Measurements from ENCODE around the gene GPC1.

Gene GPC1

GRCh38 chr2:240405684-240406313 is 29.7 kb upstream of the GPC1 start:
- H3K36me3 ChIP-seq (ENCODE audit: insufficient read depth, low read length) = no peaks in the 10 kb centered on the region
- H3K27ac ChIP-seq (ENCODE audit: low read depth, low read length) = no peak overlapping the region
- no peaks in the 10 kb centered on the region for H3K9me3 ChIP-seq (ENCODE audit: insufficient read depth, low read depth, low read length)
- no peak overlapping the region for H3K4me3 ChIP-seq (ENCODE audit: low read length)
- H3K4me1 ChIP-seq (ENCODE audit: insufficient read depth, low read length) = no peaks in the 10 kb centered on the region
- WGBS = 93% methylated on average over 9 of the region's 9 CpGs
- H3K9ac ChIP-seq (ENCODE audit: low read depth, low read length) = no peak overlapping the region
- H3K27me3 ChIP-seq (ENCODE audit: insufficient read depth, low read length) = no peaks in the 10 kb centered on the region

- WGBS = 97% methylated on average over 9 of the region's 9 CpGs
Observed at GRCh38 chr2:240407090-240407489, 28.4 kb upstream of the GPC1 start.

GRCh38 chr2:240410004-240410403 is 25.5 kb upstream of the GPC1 start:
- WGBS = 86% methylated on average over 8 of the region's 8 CpGs
- H3K4me1 ChIP-seq (ENCODE audit: insufficient read depth, low read length) = no peaks in the 10 kb centered on the region
- H3K4me3 ChIP-seq (ENCODE audit: low read length) = no peak overlapping the region
- no peaks in the 10 kb centered on the region for H3K36me3 ChIP-seq (ENCODE audit: insufficient read depth, low read length)
- no peaks in the 10 kb centered on the region for H3K9me3 ChIP-seq (ENCODE audit: insufficient read depth, low read depth, low read length)
- no peak overlapping the region for H3K27ac ChIP-seq (ENCODE audit: low read depth, low read length)
- H3K27me3 ChIP-seq (ENCODE audit: insufficient read depth, low read length) = no peaks in the 10 kb centered on the region
- no peak overlapping the region for H3K9ac ChIP-seq (ENCODE audit: low read depth, low read length)

More at GRCh38 chr2:240407090-240407489, 28.4 kb upstream of the GPC1 start:
- no peaks in the 10 kb centered on the region for H3K9me3 ChIP-seq (ENCODE audit: insufficient read depth, low read depth, low read length)
- H3K27me3 ChIP-seq (ENCODE audit: insufficient read depth, low read length) = no peaks in the 10 kb centered on the region
- H3K36me3 ChIP-seq (ENCODE audit: insufficient read depth, low read length) = no peaks in the 10 kb centered on the region
- no peaks in the 10 kb centered on the region for H3K4me1 ChIP-seq (ENCODE audit: insufficient read depth, low read length)
- H3K4me3 ChIP-seq (ENCODE audit: low read length) = no peak overlapping the region
- H3K9ac ChIP-seq (ENCODE audit: low read depth, low read length) = no peak overlapping the region
- H3K27ac ChIP-seq (ENCODE audit: low read depth, low read length) = no peak overlapping the region

GRCh38 chr2:240410808-240411207 is 24.7 kb upstream of the GPC1 start:
- Histone ChIP-seq H3K4me3 (ENCODE audit: low read length) (no peak overlapping the region), H3K27ac (ENCODE audit: low read depth, low read length) (no peak overlapping the region), H3K9ac (ENCODE audit: low read depth, low read length) (no peak overlapping the region), H3K9me3 (ENCODE audit: insufficient read depth, low read depth, low read length) (no peaks in the 10 kb centered on the region), H3K27me3 (ENCODE audit: insufficient read depth, low read length) (no peaks in the 10 kb centered on the region), H3K36me3 (ENCODE audit: insufficient read depth, low read length) (no peaks in the 10 kb centered on the region), H3K4me1 (ENCODE audit: insufficient read depth, low read length) (no peaks in the 10 kb centered on the region)
- WGBS = 86% methylated on average over 21 of the region's 21 CpGs

- Histone ChIP-seq H3K27me3 (ENCODE audit: insufficient read depth, low read length) (no peaks in the 10 kb centered on the region), H3K4me1 (ENCODE audit: insufficient read depth, low read length) (no peaks in the 10 kb centered on the region), H3K27ac (ENCODE audit: low read depth, low read length) (no peak overlapping the region), H3K9me3 (ENCODE audit: insufficient read depth, low read depth, low read length) (no peaks in the 10 kb centered on the region), H3K9ac (ENCODE audit: low read depth, low read length) (no peak overlapping the region), H3K4me3 (ENCODE audit: low read length) (no peak overlapping the region), H3K36me3 (ENCODE audit: insufficient read depth, low read length) (no peaks in the 10 kb centered on the region)
- WGBS = 84% methylated on average over 28 of the region's 28 CpGs
Observed at GRCh38 chr2:240411261-240412160, 24.0 kb upstream of the GPC1 start.

GRCh38 chr2:240412211-240412861 is 23.1 kb upstream of the GPC1 start:
- no peak overlapping the region for H3K27ac ChIP-seq (ENCODE audit: low read depth, low read length)
- no peaks in the 10 kb centered on the region for H3K4me1 ChIP-seq (ENCODE audit: insufficient read depth, low read length)
- no peak overlapping the region for H3K4me3 ChIP-seq (ENCODE audit: low read length)
- no peaks in the 10 kb centered on the region for H3K36me3 ChIP-seq (ENCODE audit: insufficient read depth, low read length)
- H3K27me3 ChIP-seq (ENCODE audit: insufficient read depth, low read length) = no peaks in the 10 kb centered on the region
- 84% methylated on average over 15 of the region's 15 CpGs for WGBS
- no peaks in the 10 kb centered on the region for H3K9me3 ChIP-seq (ENCODE audit: insufficient read depth, low read depth, low read length)
- no peak overlapping the region for H3K9ac ChIP-seq (ENCODE audit: low read depth, low read length)

GRCh38 chr2:240412975-240413812 is 22.3 kb upstream of the GPC1 start:
- Histone ChIP-seq H3K27ac (ENCODE audit: low read depth, low read length) (no peak overlapping the region), H3K9me3 (ENCODE audit: insufficient read depth, low read depth, low read length) (peaks cover 6% of the 10 kb centered on the region; the same call in 1 of the 2 replicates)
- 94% methylated on average over 26 of the region's 26 CpGs for WGBS

GRCh38 chr2:240413813-240414429 is 21.5 kb upstream of the GPC1 start:
- no peaks in the 10 kb centered on the region for H3K4me1 ChIP-seq (ENCODE audit: insufficient read depth, low read length)
- H3K36me3 ChIP-seq (ENCODE audit: insufficient read depth, low read length) = no peaks in the 10 kb centered on the region
- H3K9ac ChIP-seq (ENCODE audit: low read depth, low read length) = no peak overlapping the region
- no peak overlapping the region for H3K27ac ChIP-seq (ENCODE audit: low read depth, low read length)
- 91% methylated on average over 2 of the region's 4 CpGs for WGBS
- H3K9me3 ChIP-seq (ENCODE audit: insufficient read depth, low read depth, low read length) = peaks cover 14% of the 10 kb centered on the region
- H3K4me3 ChIP-seq (ENCODE audit: low read length) = no peak overlapping the region
- H3K27me3 ChIP-seq (ENCODE audit: insufficient read depth, low read length) = no peaks in the 10 kb centered on the region

More at GRCh38 chr2:240412975-240413812, 22.3 kb upstream of the GPC1 start:
- Histone ChIP-seq H3K4me3 (ENCODE audit: low read length) (no peak overlapping the region), H3K9ac (ENCODE audit: low read depth, low read length) (no peak overlapping the region), H3K27me3 (ENCODE audit: insufficient read depth, low read length) (no peaks in the 10 kb centered on the region), H3K4me1 (ENCODE audit: insufficient read depth, low read length) (no peaks in the 10 kb centered on the region), H3K36me3 (ENCODE audit: insufficient read depth, low read length) (no peaks in the 10 kb centered on the region)

GRCh38 chr2:240416821-240417220 is 18.6 kb upstream of the GPC1 start:
- Histone ChIP-seq H3K9me3 (ENCODE audit: insufficient read depth, low read depth, low read length) (peaks cover 33% of the 10 kb centered on the region), H3K27me3 (ENCODE audit: insufficient read depth, low read length) (no peaks in the 10 kb centered on the region), H3K36me3 (ENCODE audit: insufficient read depth, low read length) (no peaks in the 10 kb centered on the region), H3K4me3 (ENCODE audit: low read length) (no peak overlapping the region), H3K27ac (ENCODE audit: low read depth, low read length) (no peak overlapping the region), H3K9ac (ENCODE audit: low read depth, low read length) (no peak overlapping the region), H3K4me1 (ENCODE audit: insufficient read depth, low read length) (no peaks in the 10 kb centered on the region)
- 88% methylated on average over 4 of the region's 4 CpGs for WGBS

GRCh38 chr2:240418311-240418710 is 17.2 kb upstream of the GPC1 start:
- H3K36me3 ChIP-seq (ENCODE audit: insufficient read depth, low read length) = no peaks in the 10 kb centered on the region
- WGBS = 86% methylated on average over 1 of the region's 1 CpG
- H3K4me3 ChIP-seq (ENCODE audit: low read length) = no peak overlapping the region
- no peaks in the 10 kb centered on the region for H3K27me3 ChIP-seq (ENCODE audit: insufficient read depth, low read length)
- H3K9ac ChIP-seq (ENCODE audit: low read depth, low read length) = no peak overlapping the region
- H3K4me1 ChIP-seq (ENCODE audit: insufficient read depth, low read length) = no peaks in the 10 kb centered on the region
- peaks cover 36% of the 10 kb centered on the region for H3K9me3 ChIP-seq (ENCODE audit: insufficient read depth, low read depth, low read length)
- no peak overlapping the region for H3K27ac ChIP-seq (ENCODE audit: low read depth, low read length)
